GM12878 (cell line): ENCODE data around the gene CARD10. TPM values are rescaled to one million over a fixed set of nuclear protein-coding genes. Genes with fewer than 3 reads are reported as not detected.

Experiments used
- ATAC-seq: fragments of 200-7000 bp; cut with Tn5 transposase; 3 replicates; pipeline ENCODE4 v1.9.1; 2020; ENCODE audit warnings: mild to moderate bottlenecking, moderate library complexity
- BruUV-seq: library from RNA; stranded (reverse); fragments of 400-500 nt; replicated peaks from 2 replicates; lab custom pipeline; 2021; lab: Mats Ljungman, UMichigan
- CTCF ChIA-PET: fragments of 300-600 bp; sonication (Branson Sonifier 250); formaldehyde crosslinking; extraction: SDS; loops from one replicate; lab custom pipeline; 2021; ENCODE audit warnings: inconsistent platforms; lab: Yijun Ruan, JAX
- POLR2A ChIA-PET: fragments of 350-600 bp; formaldehyde crosslinking; extraction: SDS; loops from one replicate; lab custom pipeline; 2021; ENCODE audit warnings: inconsistent platforms; lab: Charles Lee
- RAD21 ChIA-PET: fragments of 300-600 bp; sonication (Branson Sonifier 250); formaldehyde crosslinking; loops from one replicate; lab custom pipeline; 2023; ENCODE audit warnings: antibody characterized with exemption; ENCODE audit not compliant: unreplicated experiment; lab: Charles Lee
- SMC1A ChIA-PET: fragments of 300-600 bp; sonication (Branson Sonifier 250); formaldehyde crosslinking; loops from one replicate; lab custom pipeline; 2023; ENCODE audit not compliant: unreplicated experiment, uncharacterized antibody; lab: Charles Lee
- DNase-seq: peaks from one replicate; pipeline ENCODE4 v3.0.0-alpha.2; 2011; ENCODE audit warnings: low read depth, low spot score
- FAIRE-seq: peaks from 3 replicates; lab custom pipeline; 2011; peaks lifted over from hg19 to GRCh38; lab: Jason Lieb, UNC
- H2AFZ ChIP-seq: 2 replicates; pipeline ENCODE4 v1.6.0; 2011; ENCODE audit warnings: low read depth, low read length, control low read depth; ENCODE audit not compliant: control insufficient read depth
- H3K27ac ChIP-seq: 2 replicates; pipeline ENCODE4 v1.5.1; 2011; ENCODE audit warnings: control low read depth; ENCODE audit not compliant: control insufficient read depth, insufficient read depth
- H3K27me3 ChIP-seq, 2 experiments: replicated peaks in 1 of 2; 2 replicates each; pipeline versions ENCODE4 v1.6.0 to v1.6.1; 2011; ENCODE audit warnings: low read length in 1 of 2; ENCODE audit not compliant: control insufficient read depth in 2 of 2, insufficient read depth in 2 of 2
- H3K36me3 ChIP-seq, 2 experiments: 2 replicates each; pipeline ENCODE4 v1.5.1; 2011; ENCODE audit warnings: low read length in 1 of 2; ENCODE audit not compliant: control insufficient read depth in 2 of 2, insufficient read depth in 2 of 2
- H3K4me1 ChIP-seq: 2 replicates; pipeline ENCODE4 v1.6.1; 2011; ENCODE audit warnings: mild to moderate bottlenecking, low read length, moderate library complexity, mixed read lengths; ENCODE audit not compliant: control insufficient read depth, insufficient read depth
- H3K4me2 ChIP-seq: 2 replicates; pipeline ENCODE4 v1.6.0; 2011; ENCODE audit warnings: control low read depth; ENCODE audit not compliant: control insufficient read depth, insufficient read depth
- H3K4me3 ChIP-seq: fragments of 200-600 bp; sonication (generic); 2 replicates; pipeline ENCODE4 v1.5.1; 2016
- H3K79me2 ChIP-seq: 2 replicates; pipeline ENCODE4 v1.6.0; 2011; ENCODE audit warnings: low read length; ENCODE audit not compliant: control insufficient read depth, insufficient read depth
- H3K9ac ChIP-seq: 2 replicates; pipeline ENCODE4 v1.8.0; 2011; ENCODE audit warnings: low read length, control low read depth, mixed read lengths; ENCODE audit not compliant: control insufficient read depth, insufficient read depth
- H3K9me3 ChIP-seq: replicated peaks from 3 replicates; pipeline ENCODE4 v1.5.1; 2011; ENCODE audit warnings: mild to moderate bottlenecking, low read length; ENCODE audit not compliant: control insufficient read depth, insufficient read depth
- H4K20me1 ChIP-seq: 2 replicates; pipeline ENCODE4 v1.6.0; 2011; ENCODE audit not compliant: control insufficient read depth, insufficient read depth
- ATF2 ChIP-seq: IDR thresholded peaks from 2 replicates; pipeline ENCODE4 v1.6.1; 2012; ENCODE audit warnings: low read length, inconsistent platforms
- ATF3 ChIP-seq: IDR thresholded peaks from 2 replicates; pipeline ENCODE4 v1.6.1; 2011; ENCODE audit warnings: low read depth, mild to moderate bottlenecking, low read length, moderate library complexity, borderline replicate concordance; ENCODE audit errors: extremely low read depth
- CREB1 ChIP-seq: IDR thresholded peaks from 2 replicates; pipeline ENCODE4 v1.6.1; 2012; ENCODE audit warnings: low read depth, mild to moderate bottlenecking, inconsistent platforms
- E2F8 ChIP-seq: fragments of 450-650 bp; IDR thresholded peaks from 2 replicates; pipeline ENCODE4 v1.6.1; 2018; ENCODE audit warnings: mild to moderate bottlenecking, low read depth, moderate library complexity; ENCODE audit not compliant: partially characterized antibody
- E4F1 ChIP-seq: fragments of 450-650 bp; IDR thresholded peaks from 2 replicates; pipeline ENCODE4 v1.6.1; 2018; ENCODE audit warnings: borderline replicate concordance, mild to moderate bottlenecking; ENCODE audit not compliant: partially characterized antibody
- MEF2A ChIP-seq: IDR thresholded peaks from 2 replicates; pipeline ENCODE4 v1.6.1; 2011; ENCODE audit warnings: low read depth, mild to moderate bottlenecking, low read length, moderate library complexity; ENCODE audit not compliant: insufficient read depth
- ZNF207 ChIP-seq: fragments of 450-650 bp; IDR thresholded peaks from 2 replicates; pipeline ENCODE4 v1.6.1; 2014; ENCODE audit warnings: antibody characterized with exemption, mild to moderate bottlenecking, borderline replicate concordance
- WGBS: methylation state at CpG from one replicate; pipeline ENCODE4 v1.1.6; 2016; ENCODE audit warnings: low lambda C conversion rate; ENCODE audit not compliant: insufficient replicate concordance, insufficient coverage; ENCODE audit errors: missing lambda C conversion rate; 5-methylcytosine and 5-hydroxymethylcytosine counted together
- in situ Hi-C: fragments of 300-500 bp; cut with MboI; formaldehyde crosslinking; loops from 9 replicates; pipeline ENCODE4 v1.14.3; 2018; ENCODE audit warnings: mixed read lengths
- intact Hi-C: fragments of 100-400 bp; cut with micrococcal nuclease; formaldehyde crosslinking; loops from one replicate; pipeline ENCODE4 v1.14.2; 2022; ENCODE audit not compliant: unreplicated experiment
- polyA plus RNA-seq, 11 experiments: library from polyadenylated mRNA; depleted of rRNA in 4 of 11; unstranded in 6 of 11; stranded (reverse) in 5 of 11; fragments of >200 nt; fragmentation: Nextera tagmentation in 4 of 11; fragmentation: Illumina TruSeq in 1 of 11; extraction: Ambion mirVana in 4 of 11; extraction: Trizol in 1 of 11; gene quantifications; 1 replicate in 1 of 11; 2 replicates in 10 of 11; pipeline versions ENCODE4 v1.2.1 to v1.2.3, GENCODE V29; 2011 to 2016; ENCODE audit warnings: inconsistent platforms in 2 of 11, missing spikeins in 2 of 11, low read depth in 1 of 11
- total RNA-seq, 4 experiments: library from RNA; depleted of rRNA in 3 of 4; stranded (reverse); fragments of >200 nt in 3 of 4; fragmentation: Illumina TruSeq in 1 of 4; extraction: Trizol in 1 of 4; gene quantifications; 2 replicates each; pipeline versions ENCODE4 v1.2.1 to v1.2.3, GENCODE V29; 2013 to 2021

The CARD10 gene
- total and polyA plus RNA-seq, 10 of the 15 experiments (the other 5 are each of a cell fraction or from before 2014, with no cell fraction given): 0.08 to 0.10 (median 0.10) TPM; not detected in 7

GRCh38 chr22:37455896-37456295, 63.3 kb downstream of the CARD10 start (continued):
- TF ChIP-seq MEF2A: no peak

- Histone ChIP-seq H3K9ac (no peak overlapping the region), H3K36me3 (no peaks in the 10 kb centered on the region), H3K4me2 (no peak overlapping the region), H3K27me3 (no peaks in the 10 kb centered on the region), H3K4me3 (no peak overlapping the region), H2AFZ (no peak overlapping the region), H3K79me2 (no peaks in the 10 kb centered on the region), H3K27ac (no peak overlapping the region), H3K4me1 (no peaks in the 10 kb centered on the region), H4K20me1 (0 out of 2 replicates have a peak, but pooled peaks cover 2% of the 10 kb centered on the region), H3K9me3 (no peaks in the 10 kb centered on the region)
- intact Hi-C loops: no loop called here
- FAIRE-seq (no peak), DNase-seq (no peak), ATAC-seq (no peak)
- in situ Hi-C loops: loop anchor here (5.0 kb wide), 2 partner anchors 138 to 193 kb away; no protein-coding TSS in a partner anchor
- 53% methylated on average over 21 of the region's 21 CpGs for WGBS
- BruUV-seq: no TSS peak
- CTCF ChIA-PET: interaction anchor here (1.0 to 6.1 kb wide), 4 partner anchors 27 to 194 kb away, joined by 3 to 90 read pairs (median 8); no protein-coding TSS in a partner anchor
- RAD21 ChIA-PET: interaction anchor here (4.4 kb wide), 1 partner anchor 139 kb away, joined by 44 read pairs; no protein-coding TSS in a partner anchor
- SMC1A ChIA-PET: interaction anchor here (0.9 to 5.4 kb wide), 3 partner anchors 141 to 195 kb away, joined by 3 to 21 read pairs (median 4); no protein-coding TSS in a partner anchor
- POLR2A ChIA-PET: no interaction called here
- TF ChIP-seq ZNF207: no peak
- no peak for TF ChIP-seq ATF3
- TF ChIP-seq ATF2: no peak
- TF ChIP-seq E4F1: no peak
- no peak for TF ChIP-seq CREB1
- TF ChIP-seq E2F8: no peak
Observed at GRCh38 chr22:37454857-37455686, 64.1 kb downstream of the CARD10 start.
